Fibroblast of peridontal ligament (primary cell): ENCODE data around the gene CLPX.
A peak's percentile ranks its signal among the peaks of the same experiment; 100 is the strongest.
"Not testable (repeated sequence)": the region's sequence is repeated elsewhere in the genome, so short reads cannot be mapped to it uniquely, and the experiment has no call there.

Experiments
- DNase-seq: peaks from one replicate; pipeline ENCODE4 v3.0.0-alpha.2; 2010; ENCODE audit errors: extremely low read depth

CLPX gene

DNA sequence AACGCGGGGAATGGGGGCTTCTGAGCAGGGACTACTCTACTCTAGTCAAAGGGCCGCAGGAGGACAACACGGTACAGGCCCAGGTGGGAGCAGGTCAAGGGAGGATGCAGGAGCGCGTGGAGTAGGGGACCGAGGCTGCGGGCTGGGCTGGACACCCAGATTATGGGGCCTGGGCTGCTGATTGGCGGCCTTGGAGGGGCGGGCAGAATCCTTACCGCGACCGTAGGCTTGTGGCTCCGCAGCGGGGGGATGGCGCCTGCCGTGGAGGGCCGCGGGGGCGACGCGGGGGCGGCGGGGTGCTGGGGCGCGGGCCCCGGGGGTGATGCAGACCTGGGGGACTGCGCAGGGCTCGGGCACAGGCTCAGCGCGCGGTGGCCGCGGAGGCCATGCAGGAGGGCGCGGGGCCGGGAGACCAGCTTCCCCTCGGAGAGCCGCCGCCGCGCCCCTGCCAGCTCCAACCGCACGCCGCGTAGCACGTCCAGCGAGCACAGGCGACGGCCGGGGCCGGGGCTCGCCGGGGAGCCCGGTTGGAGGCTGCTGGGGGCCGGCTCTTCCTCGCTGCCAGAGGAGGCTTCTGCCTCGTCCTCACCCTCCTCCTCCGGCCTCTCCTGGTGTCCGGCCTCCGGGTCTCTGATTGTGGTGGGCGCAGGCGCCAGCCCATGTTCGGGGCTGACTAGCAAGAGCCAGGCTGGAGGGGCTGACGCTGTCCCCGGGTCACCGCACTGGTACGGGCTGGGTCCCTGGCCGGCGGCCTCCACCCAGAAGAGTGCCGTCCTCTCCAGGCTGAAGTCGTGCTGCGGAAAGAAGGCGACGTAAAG is 83.0 kb downstream of the CLPX start:
- DNase-seq: no peak

DNA sequence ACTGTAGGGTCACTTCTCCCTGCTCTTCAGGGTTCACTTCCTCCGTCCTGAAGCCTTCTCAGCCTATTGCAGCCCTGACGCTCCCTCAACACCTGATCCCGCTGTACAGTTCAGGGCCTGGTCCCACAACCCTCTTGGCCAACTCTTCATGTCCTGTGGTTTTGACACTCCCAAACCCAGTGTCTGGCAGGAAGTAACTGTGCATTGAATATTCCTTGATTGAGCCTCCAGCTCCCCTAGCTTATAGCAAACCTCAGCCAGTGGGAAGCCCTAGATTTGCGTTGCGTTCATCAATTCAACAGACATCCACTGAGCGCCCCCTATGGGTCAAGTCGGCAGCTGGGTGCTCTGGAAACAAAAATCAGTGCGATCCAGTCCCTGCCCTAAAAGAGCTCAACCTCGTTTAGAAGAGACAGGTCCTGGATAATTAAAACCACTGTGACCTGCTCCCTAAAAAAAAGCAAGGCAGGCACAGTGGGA is 83.7 kb downstream of the CLPX start:
- DNase-seq: peak; percentile 75

DNA sequence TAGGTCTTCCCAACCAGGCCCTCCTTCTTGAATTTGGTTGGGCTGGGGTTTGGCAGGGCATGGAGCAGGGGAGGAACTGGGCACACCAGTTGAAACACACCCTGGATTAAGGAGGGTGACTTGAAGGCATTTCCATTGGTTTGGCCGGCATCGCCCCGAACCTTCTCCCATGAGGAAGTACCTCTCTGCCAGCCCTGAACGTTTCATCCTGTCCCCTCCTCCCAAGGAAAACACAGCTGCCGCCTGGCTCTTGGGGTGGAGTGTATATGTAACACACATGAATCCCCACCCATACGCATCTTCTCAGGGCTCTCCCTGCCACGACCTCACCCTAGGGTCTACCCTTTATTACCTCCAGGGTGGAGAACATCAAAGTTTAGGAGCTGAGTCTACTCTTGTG is 84.7 kb downstream of the CLPX start:
- DNase-seq: no peak

DNA sequence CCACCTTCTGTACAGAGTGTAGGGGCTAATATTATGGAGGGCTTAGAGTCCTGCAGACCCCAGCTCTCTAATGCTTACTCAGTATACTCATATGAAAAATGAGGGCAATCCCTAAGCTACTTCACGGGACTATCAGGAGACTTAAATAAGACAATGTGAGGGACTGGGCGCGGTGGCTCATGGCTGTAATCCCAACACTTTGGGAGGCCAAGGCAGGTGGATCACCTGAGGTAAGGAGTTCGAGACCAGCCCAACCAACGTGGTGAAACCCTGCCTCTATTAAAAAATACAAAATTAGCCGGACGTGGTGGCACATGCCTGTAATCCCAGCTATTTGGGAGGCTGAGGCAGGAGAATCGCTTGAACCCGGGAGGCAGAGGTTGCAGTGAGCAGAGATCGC is 85.3 kb downstream of the CLPX start:
- DNase-seq: not testable (repeated sequence)

DNA sequence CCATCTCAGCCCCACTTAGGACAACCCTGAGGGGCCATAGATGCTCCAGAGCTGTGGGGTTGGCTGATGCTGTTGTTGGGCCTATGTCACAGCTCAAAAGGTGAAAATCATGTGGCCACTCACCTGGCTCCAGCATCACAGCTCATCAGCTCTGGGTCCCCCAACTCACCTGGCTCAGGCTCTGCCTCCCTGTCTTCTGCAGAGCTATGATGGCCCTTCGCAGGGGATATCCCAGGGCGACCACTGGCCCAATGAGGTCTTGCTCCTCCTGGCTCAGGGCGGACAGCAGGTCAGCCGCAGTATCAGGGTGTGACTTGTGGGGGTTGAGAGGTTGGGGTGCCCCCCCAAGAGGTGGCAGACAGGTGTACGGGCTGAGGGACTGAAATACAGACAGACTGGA is 85.8 kb downstream of the CLPX start:
- DNase-seq: no peak
